Prostate gland (tissue), 2 donors: Measurements from ENCODE around the gene SPTBN4. TPM values are rescaled to one million over a fixed set of nuclear protein-coding genes. Genes with fewer than 3 reads are reported as not detected.

Source experiments
- DNase-seq: peaks from one replicate; pipeline ENCODE4 v3.0.0-alpha.2; 2019; ENCODE audit warnings: low spot score
- H3K27ac ChIP-seq, 2 donors: fragments of 200-600 bp; sonication (generic); 2 replicates each; pipeline ENCODE4 v1.5.1; 2017 to 2019
- H3K27me3 ChIP-seq: fragments of 200-600 bp; sonication (generic); replicated peaks from 2 replicates; pipeline ENCODE4 v1.5.1; 2019; ENCODE audit not compliant: insufficient read depth
- H3K36me3 ChIP-seq, 2 donors: fragments of 200-600 bp; sonication (generic); 1 replicate in 1 of 2; 2 replicates in 1 of 2; pipeline versions ENCODE4 v1.5.1 to v1.8.1; 2017 to 2019
- H3K4me1 ChIP-seq: fragments of 200-600 bp; sonication (generic); replicated peaks from 2 replicates; pipeline ENCODE4 v1.5.1; 2019
- H3K4me3 ChIP-seq, 2 donors: fragments of 200-600 bp; sonication (generic); 2 replicates each; pipeline ENCODE4 v1.5.1; 2017 to 2019
- H3K9me3 ChIP-seq: fragments of 200-600 bp; sonication (generic); 2 replicates; pipeline ENCODE4 v1.5.1; 2017
- POLR2A ChIP-seq: fragments of 450-650 bp; IDR thresholded peaks from one replicate; pipeline ENCODE4 v1.6.1; 2016; ENCODE audit warnings: antibody characterized with exemption, mild to moderate bottlenecking
- POLR2AphosphoS5 ChIP-seq: sonication (generic); formaldehyde crosslinking; IDR thresholded peaks from one replicate; pipeline ENCODE4 v1.6.1; 2017; ENCODE audit warnings: antibody characterized with exemption
- WGBS: methylation state at CpG from one replicate; pipeline ENCODE4 v1.1.5; 2018; 5-methylcytosine and 5-hydroxymethylcytosine counted together
- intact Hi-C: fragments of 100-400 bp; cut with DNase I; formaldehyde crosslinking; loops from one replicate; pipeline ENCODE4 v1.14.2; 2022
- total RNA-seq, 2 donors: library from RNA; depleted of rRNA; stranded (reverse); fragments of >200 nt; gene quantifications; one replicate each; pipeline ENCODE4 v1.1.0, GENCODE V29; 2016
- TF ChIP-seq, protein P1 (sequence below), 4 experiments: fragments of 200-600 bp in 2 of 4; fragments of 450-650 bp in 2 of 4; sonication (generic) in 2 of 4; IDR thresholded peaks; 1 replicate in 3 of 4; 2 replicates in 1 of 4; pipeline ENCODE4 v1.5.1; 2016 to 2019; ENCODE audit warnings: antibody characterized with exemption in 4 of 4, mild to moderate bottlenecking in 2 of 4, moderate library complexity in 2 of 4

Gene SPTBN4
- total RNA-seq, 2 donors from 2014 or later: 5.2 to 21.9 TPM

DNA sequence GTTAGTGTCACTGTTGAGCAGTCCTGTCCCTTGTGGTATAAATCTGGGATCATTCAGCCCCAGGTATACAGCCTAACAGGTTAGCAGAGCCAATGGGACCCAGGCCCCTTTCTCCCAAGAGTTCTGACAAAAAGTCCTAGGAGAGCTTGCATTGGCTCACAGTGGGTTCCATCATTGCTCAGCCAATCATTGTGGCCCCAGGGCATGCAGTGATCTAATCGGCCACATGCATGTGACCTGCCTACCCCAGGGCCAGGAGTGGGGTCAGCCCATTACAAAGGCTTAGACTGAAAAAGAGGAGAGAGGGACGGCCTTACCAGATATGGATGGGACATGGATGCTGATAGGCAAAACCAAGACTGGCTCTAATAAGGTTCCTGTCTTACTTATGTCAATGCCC lies 41.1 kb downstream of the SPTBN4 start:
- H3K27ac ChIP-seq: no peak overlapping the region
- peaks cover 2% of the 10 kb centered on the region for H3K4me1 ChIP-seq
- intact Hi-C loops: no loop called here
- no peak overlapping the region for H3K4me3 ChIP-seq
- TF ChIP-seq, protein P1, sequence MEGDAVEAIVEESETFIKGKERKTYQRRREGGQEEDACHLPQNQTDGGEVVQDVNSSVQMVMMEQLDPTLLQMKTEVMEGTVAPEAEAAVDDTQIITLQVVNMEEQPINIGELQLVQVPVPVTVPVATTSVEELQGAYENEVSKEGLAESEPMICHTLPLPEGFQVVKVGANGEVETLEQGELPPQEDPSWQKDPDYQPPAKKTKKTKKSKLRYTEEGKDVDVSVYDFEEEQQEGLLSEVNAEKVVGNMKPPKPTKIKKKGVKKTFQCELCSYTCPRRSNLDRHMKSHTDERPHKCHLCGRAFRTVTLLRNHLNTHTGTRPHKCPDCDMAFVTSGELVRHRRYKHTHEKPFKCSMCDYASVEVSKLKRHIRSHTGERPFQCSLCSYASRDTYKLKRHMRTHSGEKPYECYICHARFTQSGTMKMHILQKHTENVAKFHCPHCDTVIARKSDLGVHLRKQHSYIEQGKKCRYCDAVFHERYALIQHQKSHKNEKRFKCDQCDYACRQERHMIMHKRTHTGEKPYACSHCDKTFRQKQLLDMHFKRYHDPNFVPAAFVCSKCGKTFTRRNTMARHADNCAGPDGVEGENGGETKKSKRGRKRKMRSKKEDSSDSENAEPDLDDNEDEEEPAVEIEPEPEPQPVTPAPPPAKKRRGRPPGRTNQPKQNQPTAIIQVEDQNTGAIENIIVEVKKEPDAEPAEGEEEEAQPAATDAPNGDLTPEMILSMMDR (IDR thresholded peaks at IDR 0.05): no peak
- TF ChIP-seq POLR2AphosphoS5 (no peak), POLR2A (no peak)
- no peaks in the 10 kb centered on the region for H3K9me3 ChIP-seq
- no peaks in the 10 kb centered on the region for H3K27me3 ChIP-seq
- 54% methylated on average over 2 of the region's 2 CpGs for WGBS
- no peak for DNase-seq
- H3K36me3 ChIP-seq: no peaks in the 10 kb centered on the region

DNA sequence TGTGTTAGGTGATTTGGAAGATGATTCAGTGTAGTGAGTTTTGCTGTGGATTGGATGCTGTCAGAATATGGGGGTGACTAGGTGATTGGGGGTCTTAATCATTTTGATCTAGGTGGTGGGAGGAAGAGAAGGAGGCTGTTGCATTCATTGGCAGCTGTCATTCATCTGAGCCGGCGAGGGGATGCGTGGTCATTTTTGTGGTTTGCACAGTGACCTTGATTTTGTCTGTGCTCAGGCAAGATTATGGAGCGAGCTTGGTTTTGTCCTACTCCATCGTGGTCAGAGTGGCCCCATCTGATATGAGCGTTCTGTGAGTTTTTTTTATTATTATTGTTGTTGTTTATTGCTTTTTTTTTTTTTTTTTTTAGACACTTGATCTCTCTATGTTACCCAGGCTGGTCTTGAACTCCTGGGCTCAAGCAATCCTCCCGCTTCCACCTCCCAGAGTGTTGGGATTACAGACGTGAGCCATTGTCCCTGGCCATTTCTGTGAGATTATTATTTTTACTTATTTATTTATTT lies 42.0 kb downstream of the SPTBN4 start:
- TF ChIP-seq POLR2A (no peak), POLR2AphosphoS5 (no peak)
- TF ChIP-seq, protein P1 (IDR thresholded peaks at IDR 0.05): no peak
- Histone ChIP-seq H3K4me3 (no peak overlapping the region), H3K27ac (no peak overlapping the region), H3K27me3 (no peaks in the 10 kb centered on the region), H3K9me3 (no peaks in the 10 kb centered on the region), H3K4me1 (peaks cover 5% of the 10 kb centered on the region), H3K36me3 (no peaks in the 10 kb centered on the region)
- intact Hi-C loops: no loop called here
- WGBS: 86% methylated on average over 8 of the region's 8 CpGs
- no peak for DNase-seq

DNA sequence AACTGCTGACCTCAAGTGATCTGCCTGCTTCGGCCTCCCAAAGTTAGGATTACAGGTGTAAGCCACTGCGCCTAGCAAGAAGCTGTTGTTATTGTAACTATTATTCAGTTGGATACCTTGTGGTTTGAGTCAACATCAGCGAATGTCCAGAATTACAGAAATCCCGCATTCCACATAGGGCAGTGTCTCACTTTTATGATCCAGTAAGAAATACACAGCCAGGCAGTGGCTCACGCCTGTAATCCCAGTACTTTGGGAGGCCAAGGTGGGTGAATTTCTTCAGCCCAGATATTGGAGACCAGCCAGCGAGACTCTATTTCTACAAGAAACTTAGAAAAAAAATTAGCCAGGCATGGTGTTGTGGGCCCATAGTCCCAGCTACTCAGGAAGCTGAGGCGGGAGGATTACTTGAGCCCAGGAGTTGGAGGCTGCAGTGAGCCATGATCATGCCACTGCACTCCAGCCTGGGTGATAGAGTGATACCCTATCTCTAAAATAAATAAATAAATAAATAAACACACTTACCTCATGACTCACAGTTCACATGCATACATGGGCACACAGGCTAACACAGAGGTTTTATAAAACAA lies 43.8 kb downstream of the SPTBN4 start:
- no peaks in the 10 kb centered on the region for H3K36me3 ChIP-seq
- H3K4me1 ChIP-seq: peaks cover 5% of the 10 kb centered on the region
- WGBS: 86% methylated on average over 7 of the region's 7 CpGs
- no peaks in the 10 kb centered on the region for H3K9me3 ChIP-seq
- DNase-seq: no peak
- intact Hi-C loops: no loop called here
- TF ChIP-seq POLR2A (no peak), POLR2AphosphoS5 (no peak)
- TF ChIP-seq, protein P1 (IDR thresholded peaks at IDR 0.05): no peak
- no peak overlapping the region for H3K27ac ChIP-seq
- no peaks in the 10 kb centered on the region for H3K27me3 ChIP-seq
- H3K4me3 ChIP-seq: no peak overlapping the region

DNA sequence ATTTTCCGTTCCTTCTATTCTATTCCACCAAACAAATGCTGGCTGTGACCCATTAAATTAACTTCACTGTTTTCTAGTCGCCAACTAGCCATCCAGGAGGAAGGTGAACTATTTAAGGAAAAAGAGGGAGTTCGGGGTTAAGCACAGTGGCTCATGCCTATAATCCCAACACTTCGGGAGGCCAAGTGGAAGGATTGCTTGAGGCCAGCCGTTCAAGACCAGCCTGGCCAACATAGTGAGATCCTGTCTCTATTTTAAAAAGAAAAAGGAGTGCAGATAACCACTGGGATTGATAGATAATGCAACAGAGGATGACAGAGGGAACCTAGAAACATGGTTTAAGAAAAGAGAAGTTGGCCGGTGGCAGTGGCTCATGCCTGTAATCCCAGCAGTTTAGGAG lies 44.7 kb downstream of the SPTBN4 start:
- no peak overlapping the region for H3K4me3 ChIP-seq
- peaks cover 5% of the 10 kb centered on the region for H3K4me1 ChIP-seq
- WGBS: 88% methylated on average over 6 of the region's 6 CpGs
- H3K27me3 ChIP-seq: no peaks in the 10 kb centered on the region
- intact Hi-C loops: no loop called here
- TF ChIP-seq, protein P1 (IDR thresholded peaks at IDR 0.05): no peak
- TF ChIP-seq POLR2AphosphoS5 (no peak), POLR2A (no peak)
- no peak overlapping the region for H3K27ac ChIP-seq
- H3K36me3 ChIP-seq: no peaks in the 10 kb centered on the region
- no peaks in the 10 kb centered on the region for H3K9me3 ChIP-seq
- DNase-seq: no peak

DNA sequence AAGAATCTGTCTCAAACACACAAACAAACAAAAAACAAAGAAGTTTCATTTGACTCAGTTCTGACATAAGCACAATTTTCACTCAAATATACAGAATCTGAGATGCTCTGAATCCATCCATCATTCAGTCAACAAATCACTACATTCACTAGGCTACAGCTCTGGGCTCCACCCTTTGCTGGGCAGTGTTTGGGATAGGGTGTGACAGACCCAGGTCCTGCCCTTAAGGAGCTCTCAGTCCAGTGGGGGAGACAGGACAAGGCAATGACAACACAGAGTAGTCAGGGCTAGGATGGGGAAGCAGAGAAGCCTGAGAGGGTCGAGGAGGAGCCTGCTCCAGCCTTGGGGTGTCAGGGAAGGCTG lies 45.3 kb downstream of the SPTBN4 start:
- no peak overlapping the region for H3K4me3 ChIP-seq

More for the DNA sequence above, 45.3 kb downstream of the SPTBN4 start:
- no peak for DNase-seq
- 43% methylated on average over 1 of the region's 1 CpG for WGBS
- intact Hi-C loops: no loop called here
- no peak overlapping the region for H3K27ac ChIP-seq
- H3K36me3 ChIP-seq: no peaks in the 10 kb centered on the region
- no peaks in the 10 kb centered on the region for H3K27me3 ChIP-seq
- peaks cover 5% of the 10 kb centered on the region for H3K4me1 ChIP-seq
- no peaks in the 10 kb centered on the region for H3K9me3 ChIP-seq
- TF ChIP-seq POLR2A: no peak
- no peak for TF ChIP-seq POLR2AphosphoS5
- TF ChIP-seq, protein P1 (IDR thresholded peaks at IDR 0.05): no peak
